Measurements from ENCODE around the gene CFHR5.

CFHR5 gene

DNA sequence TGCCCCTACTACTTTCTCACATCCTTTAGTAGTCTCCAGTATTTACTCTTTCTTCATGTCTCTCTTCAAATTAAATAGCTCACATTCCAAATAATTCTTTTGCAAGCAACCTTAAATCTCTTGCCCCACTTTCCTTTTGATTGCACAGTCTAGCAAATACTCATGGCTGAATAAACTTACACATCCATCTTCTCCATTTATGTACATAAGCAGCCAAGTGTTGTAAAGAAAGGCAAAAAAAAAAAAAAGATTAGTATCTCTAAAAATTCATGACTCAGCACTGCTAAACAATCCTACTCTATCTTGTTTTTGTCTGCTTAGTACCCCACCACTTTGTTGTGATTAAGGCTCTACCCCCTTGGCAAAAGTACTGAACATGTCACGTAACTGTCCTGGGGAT lies 47.1 kb downstream of the CFHR5 start:
- DNase-seq = peak; percentile 62

DNA sequence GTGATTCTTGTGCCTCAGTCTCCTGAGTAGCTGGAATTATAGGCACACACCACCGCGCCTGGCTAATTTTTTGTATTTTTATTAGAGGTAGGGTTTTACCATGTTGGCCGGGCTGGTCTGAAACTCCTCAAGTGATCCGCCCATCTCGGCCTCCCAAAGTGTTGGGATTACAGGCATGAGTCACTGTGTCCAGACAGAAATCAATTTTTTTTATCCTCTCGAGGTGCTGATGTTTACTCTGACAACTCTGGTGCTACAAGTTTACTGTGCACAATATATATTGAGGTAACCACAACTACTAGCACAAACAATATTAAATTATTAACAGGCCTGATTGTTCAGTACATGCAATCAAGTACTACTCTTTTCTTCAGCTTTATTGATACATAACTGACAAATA lies 50.0 kb downstream of the CFHR5 start:
- DNase-seq = no peak

DNA sequence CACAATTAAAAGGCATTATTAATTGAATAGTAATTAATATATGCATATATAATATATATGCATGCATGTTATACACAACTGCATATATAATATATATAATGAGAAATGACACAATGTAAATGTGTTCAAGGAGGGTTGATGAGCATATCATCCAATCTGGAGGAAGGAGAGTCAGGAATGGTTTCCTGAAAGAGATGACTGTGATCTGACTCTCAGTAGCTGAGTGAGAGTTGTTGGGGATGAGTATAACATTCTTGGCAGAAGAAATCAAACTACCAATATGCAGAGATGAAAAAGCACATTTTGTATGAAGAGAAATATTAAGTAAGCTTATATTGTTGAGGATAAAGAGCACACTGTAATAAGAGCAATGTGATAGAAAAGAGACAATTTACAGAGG lies 52.4 kb downstream of the CFHR5 start:
- DNase-seq = peak; percentile 12

DNA sequence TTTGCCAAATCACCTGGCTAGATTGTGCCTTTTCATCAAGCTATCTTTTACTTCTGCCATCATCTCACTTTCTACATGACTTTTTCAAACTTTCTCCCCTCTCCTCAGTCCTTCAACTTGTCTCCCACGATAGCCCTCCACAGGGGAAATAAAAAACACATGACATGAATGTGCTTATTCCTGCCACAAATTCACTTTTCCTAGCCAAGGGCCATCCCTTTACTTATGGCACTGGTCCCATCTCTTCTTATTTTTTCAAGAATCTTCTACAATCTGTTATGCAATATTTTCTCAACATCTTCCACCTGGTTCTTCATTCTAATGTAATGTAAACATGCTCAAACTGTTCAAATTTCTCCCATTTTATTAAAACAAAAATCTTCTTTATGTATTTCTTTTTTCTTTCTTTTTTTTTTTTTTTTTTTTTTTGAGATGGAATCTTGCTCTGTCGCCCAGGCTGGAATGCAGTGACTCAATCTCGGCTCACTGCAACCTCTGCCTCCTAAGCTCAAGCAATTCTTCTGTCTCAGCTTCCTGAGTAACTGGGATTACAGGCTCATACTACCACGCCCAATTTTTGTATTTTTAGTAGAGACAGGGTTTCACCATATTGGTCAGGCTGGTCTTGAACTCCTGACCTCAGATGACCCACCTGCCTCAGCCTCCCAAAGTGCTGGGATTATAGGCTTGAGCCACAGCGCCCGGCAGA lies 57.4 kb downstream of the CFHR5 start:
- DNase-seq = peak; percentile 79

DNA sequence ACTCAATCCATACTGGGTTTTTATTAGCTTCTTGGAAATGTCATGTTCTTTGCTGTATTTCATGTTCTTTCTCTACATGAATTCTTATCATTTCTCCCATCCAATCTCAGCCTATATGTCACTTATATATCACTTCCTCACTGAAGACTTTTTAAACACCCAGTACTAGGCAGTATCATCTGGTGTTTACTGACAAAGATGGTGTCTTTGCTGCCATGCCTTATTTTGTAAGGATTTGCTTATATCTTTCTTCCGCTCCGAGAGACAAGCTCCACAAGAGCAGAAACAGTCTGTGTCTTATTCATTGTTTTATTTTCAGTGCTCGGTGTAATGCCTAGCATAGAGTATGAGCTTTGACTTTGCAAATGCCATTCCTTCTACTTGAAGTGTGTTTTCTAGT lies 59.5 kb downstream of the CFHR5 start:
- no peak for DNase-seq

DNA sequence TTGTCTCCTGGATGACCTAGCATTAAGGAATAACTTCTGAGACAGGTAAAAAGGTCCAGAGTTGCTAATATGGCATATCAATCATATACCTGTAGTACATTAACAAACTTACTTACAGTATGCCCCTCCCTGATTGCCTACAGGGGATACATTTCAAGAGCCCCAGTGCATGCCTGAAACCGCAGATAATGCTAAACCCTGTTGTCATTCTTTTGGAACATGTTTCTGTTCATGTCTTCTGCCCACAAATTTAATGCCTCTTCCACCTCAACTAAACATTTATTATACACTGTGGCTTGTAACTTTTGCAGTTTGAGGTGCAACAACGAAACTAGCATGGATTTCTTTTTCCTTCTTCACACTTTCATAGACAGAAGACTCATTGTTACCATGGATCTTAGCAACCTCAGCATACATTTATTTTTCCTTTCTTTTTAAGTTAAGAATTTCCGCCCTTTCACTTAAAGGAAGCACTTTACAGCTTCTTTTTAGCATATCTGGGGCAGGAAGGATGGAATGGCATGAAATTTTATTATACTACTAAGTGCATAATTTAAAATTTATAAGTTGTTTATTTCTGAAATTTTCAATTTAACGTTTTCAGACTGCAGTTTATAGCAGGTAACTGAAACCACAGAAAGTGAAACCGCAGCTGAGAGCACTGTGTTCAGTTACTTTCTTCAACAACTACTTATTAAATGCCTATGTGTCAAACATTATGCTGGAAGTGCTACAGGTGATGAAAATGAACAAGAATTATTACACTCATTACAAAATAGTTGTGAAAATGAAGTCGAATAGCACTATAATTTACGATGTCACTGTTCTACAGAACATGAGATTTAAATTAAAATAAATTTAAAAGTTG lies 64.4 kb downstream of the CFHR5 start:
- no peak for DNase-seq

DNA sequence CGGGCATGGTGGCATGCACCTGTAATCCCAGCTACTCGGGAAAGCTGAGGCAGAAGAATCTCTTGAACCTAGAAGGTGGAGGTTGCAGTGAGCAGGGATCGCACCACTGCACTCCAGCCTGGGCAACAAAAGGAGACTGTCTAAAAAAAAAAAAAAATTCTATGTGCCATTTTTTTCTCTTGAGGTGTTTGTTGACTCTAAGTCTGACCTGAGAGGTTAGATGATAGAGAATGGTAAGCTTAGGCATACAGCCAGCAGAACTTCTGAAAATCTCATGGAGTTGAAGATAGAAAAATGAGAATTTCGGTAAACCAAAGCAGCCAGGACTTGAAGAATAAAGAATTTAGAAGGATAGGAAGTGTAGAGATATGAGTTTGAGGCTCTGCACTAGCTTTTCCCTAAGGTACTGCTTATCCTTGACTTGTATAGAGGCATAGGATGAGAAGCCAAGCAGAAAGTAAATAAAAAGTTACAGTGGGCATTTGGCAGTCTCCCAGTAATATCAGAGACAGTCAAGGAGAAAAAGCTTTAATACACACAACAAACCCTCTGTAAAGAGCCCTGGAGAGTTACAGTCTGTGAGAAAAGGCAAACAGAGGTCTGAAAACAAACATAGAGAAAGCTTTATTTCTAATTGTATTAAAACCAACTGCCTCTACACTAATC lies 65.5 kb downstream of the CFHR5 start:
- DNase-seq = no peak

DNA sequence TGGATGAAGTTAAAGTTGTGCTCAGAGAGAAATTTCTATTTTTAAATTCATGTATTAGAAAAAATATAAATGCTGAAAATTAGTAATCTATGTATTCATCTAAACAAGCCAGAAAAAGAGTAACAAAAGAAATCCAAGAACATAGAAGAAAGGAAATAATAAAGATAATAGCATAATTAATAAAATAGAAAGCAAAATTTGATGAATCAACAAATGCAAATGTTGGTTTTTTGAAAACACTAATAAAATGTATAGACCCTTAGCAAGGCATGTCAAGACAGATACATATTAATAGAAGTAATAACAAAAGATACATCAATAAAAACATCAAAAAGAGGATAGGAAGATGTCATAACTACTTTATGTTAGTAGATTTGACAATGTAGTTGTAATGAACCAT lies 71.7 kb downstream of the CFHR5 start:
- DNase-seq = no peak
